ENCODE measurements around the gene PSMA2.

DNA sequence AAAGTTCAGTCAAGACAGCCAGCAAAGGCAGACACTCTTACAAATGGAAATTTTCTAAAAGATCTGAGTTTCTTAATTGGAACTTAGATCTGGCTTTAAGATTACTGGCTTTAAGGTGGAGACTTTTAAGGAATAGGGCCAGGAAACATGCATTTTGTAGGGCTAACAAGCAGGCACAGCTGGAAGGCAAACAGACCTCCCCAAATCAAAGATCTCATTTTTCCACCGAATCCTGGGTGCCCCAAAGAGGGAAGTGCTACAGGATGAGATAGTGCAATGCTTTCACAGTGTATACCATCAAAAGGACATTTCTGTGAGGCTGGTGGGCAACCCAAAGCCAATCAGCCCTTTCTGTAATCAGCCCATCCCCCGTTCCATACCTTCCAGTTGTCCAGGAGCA, 27.6 kb upstream of the PSMA2 start:
- TF ChIP-seq, protein P1, sequence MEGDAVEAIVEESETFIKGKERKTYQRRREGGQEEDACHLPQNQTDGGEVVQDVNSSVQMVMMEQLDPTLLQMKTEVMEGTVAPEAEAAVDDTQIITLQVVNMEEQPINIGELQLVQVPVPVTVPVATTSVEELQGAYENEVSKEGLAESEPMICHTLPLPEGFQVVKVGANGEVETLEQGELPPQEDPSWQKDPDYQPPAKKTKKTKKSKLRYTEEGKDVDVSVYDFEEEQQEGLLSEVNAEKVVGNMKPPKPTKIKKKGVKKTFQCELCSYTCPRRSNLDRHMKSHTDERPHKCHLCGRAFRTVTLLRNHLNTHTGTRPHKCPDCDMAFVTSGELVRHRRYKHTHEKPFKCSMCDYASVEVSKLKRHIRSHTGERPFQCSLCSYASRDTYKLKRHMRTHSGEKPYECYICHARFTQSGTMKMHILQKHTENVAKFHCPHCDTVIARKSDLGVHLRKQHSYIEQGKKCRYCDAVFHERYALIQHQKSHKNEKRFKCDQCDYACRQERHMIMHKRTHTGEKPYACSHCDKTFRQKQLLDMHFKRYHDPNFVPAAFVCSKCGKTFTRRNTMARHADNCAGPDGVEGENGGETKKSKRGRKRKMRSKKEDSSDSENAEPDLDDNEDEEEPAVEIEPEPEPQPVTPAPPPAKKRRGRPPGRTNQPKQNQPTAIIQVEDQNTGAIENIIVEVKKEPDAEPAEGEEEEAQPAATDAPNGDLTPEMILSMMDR (optimal IDR thresholded peaks at IDR 0.05 in 1 of 3, IDR thresholded peaks at IDR 0.05 in 1 of 3, conservative IDR thresholded peaks at IDR 0.05 in 1 of 3; ENCODE audit: extremely low read depth in 1 of 3, insufficient read depth in 2 of 3, low read length in 3 of 3), result no peak
- no peak for TF ChIP-seq EZH2 (IDR thresholded peaks at IDR 0.05; ENCODE audit: low read length)
